Measurements from ENCODE around the gene MYO5B. TPM values are rescaled to one million over a fixed set of nuclear protein-coding genes. Genes with fewer than 3 reads are reported as not detected.
"Not testable (repeated sequence)": the region's sequence is repeated elsewhere in the genome, so short reads cannot be mapped to it uniquely, and the experiment has no call there.

MYO5B gene
- total RNA-seq, 1 donor from 2014 or later: 0.21 TPM

- no peak for DNase-seq (ENCODE audit: low spot score in 2 of 2)
- peaks cover 0 to 8% of the 10 kb centered on the region in 2 donors for H3K9me3 ChIP-seq
- no peaks in the 10 kb centered on the region for H3K27me3 ChIP-seq
- TF ChIP-seq CTCF (IDR thresholded peaks at IDR 0.05): no peak
- intact Hi-C loops (cut with DNase I): loop anchor here (5.0 to 10.0 kb wide), 7 partner anchors 455 to 1808 kb away; partner anchors contain the start of genes CFAP53, CTIF, MBD1 and MEX3C
- H3K27ac ChIP-seq: peak overlapping the region; percentile 94 to 98
- H3K4me1 ChIP-seq: peaks cover 7 to 10% of the 10 kb centered on the region in 2 donors
- no peaks in the 10 kb centered on the region for H3K36me3 ChIP-seq
- H3K4me3 ChIP-seq: peak overlapping the region; percentile 79
Measured at GRCh38 chr18:49812286-49813068, 382.5 kb downstream of the MYO5B start.

DNA sequence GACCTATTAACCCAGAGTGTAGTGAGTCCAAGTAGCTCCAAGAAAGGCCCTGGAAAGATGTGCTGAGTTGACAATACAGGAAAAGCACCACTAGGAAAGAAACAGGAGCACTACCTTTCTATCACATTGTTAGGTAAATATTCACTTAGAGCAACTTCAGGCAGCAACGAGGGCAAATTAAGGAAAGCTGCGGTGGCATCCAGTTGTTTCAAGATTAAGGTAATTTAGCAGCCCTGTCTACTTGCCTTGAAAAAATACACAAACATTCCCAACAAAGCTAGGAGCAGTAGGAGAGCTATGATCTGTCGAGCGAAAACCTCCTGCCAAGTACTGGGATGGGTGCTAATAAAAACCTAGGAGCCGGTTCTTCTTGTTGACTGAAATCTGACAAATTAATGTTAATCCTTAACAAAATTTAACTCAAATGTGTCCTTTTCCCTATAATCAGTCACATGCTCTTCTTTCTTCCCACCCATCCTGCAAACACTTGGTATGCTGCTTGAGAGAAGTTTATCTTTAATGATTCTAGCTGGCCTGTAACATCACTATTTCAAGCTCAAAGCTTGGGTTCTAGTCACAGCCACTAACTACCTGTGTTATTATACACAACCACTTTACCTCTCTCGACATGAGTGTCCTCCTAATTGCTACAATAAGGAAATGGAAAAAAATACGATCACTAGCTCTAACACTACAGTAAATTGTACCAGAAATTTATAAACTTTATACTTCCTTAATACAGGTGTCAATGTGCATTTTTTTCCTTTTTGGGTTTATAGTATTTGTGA is 383.6 kb downstream of the MYO5B start:
- no peak for TF ChIP-seq CTCF (IDR thresholded peaks at IDR 0.05)
- Histone ChIP-seq H3K4me1 (peaks cover 7 to 10% of the 10 kb centered on the region in 2 donors), H3K9me3 (peaks cover 0 to 8% of the 10 kb centered on the region in 2 donors), H3K36me3 (no peaks in the 10 kb centered on the region), H3K27ac (no peak overlapping the region), H3K4me3 (peak overlapping the region; percentile 8 to 79), H3K27me3 (no peaks in the 10 kb centered on the region)
- intact Hi-C loops (cut with DNase I): loop anchor here (5.0 to 10.0 kb wide), 7 partner anchors 456 to 1807 kb away; partner anchors contain the start of genes CFAP53, CTIF, MBD1 and MEX3C
- DNase-seq (ENCODE audit: low spot score in 2 of 2): no peak

DNA sequence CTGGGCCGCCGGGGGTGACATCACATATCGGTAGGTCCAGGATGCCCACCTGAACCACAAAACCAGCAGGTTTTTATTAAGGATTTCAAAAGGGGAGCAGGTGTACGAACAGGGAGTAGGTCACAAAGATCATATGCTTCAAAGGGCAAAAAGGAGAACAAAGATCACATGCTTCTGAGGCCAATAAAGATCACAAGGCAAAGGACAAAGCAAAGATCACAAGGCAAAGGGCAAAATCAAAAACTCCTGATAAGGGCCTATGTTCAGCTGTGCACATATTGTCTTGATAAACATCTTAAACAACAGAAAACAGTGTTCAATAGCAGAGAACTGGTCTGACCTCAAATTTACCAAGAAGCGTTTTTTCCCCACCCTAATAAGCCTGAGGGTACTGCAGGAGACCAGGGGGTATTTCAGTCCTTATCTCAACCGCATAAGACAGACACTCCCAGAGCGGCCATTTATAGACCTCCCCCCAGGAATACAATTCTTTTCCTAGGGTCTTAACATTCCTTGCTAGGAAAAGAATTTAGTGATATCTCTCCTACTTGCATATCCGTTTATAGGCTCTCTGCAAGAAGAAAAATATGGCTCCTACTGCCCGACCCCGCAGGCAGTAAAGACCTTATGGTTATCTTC is 386.3 kb downstream of the MYO5B start:
- DNase-seq (ENCODE audit: low spot score in 2 of 2); H3K9me3 ChIP-seq; H3K27me3 ChIP-seq; H3K4me3 ChIP-seq; H3K4me1 ChIP-seq; intact Hi-C loops (cut with DNase I); H3K36me3 ChIP-seq; H3K27ac ChIP-seq: not testable (repeated sequence)

DNA sequence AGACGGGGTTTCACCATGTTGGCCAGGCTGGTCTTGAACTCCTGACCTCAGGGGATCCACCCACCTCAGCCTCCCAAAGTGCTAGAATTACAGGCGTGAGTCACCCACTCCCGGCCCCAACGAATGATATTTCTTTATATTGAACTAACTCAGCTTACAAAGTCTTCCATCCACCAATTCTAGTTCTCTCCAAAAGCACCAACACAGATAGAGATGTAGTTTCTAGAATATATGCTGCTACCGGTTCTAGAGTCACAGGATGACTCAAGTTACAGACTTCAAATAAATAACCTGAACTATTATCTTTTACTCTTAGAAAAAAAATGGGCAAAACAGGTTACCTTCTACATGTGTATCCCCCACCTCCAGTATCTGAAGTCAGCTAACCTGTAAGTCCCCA is 390.9 kb downstream of the MYO5B start:
- no peaks in the 10 kb centered on the region for H3K27me3 ChIP-seq
- H3K4me3 ChIP-seq: no peak overlapping the region
- TF ChIP-seq CTCF (IDR thresholded peaks at IDR 0.05): no peak
- H3K36me3 ChIP-seq: peaks cover 10 to 17% of the 10 kb centered on the region in 2 donors
- no peak for DNase-seq (ENCODE audit: low spot score in 2 of 2)
- intact Hi-C loops (cut with DNase I): no loop called here
- no peaks in the 10 kb centered on the region for H3K4me1 ChIP-seq
- no peak overlapping the region for H3K27ac ChIP-seq
- peaks cover 0 to 5% of the 10 kb centered on the region in 2 donors for H3K9me3 ChIP-seq

DNA sequence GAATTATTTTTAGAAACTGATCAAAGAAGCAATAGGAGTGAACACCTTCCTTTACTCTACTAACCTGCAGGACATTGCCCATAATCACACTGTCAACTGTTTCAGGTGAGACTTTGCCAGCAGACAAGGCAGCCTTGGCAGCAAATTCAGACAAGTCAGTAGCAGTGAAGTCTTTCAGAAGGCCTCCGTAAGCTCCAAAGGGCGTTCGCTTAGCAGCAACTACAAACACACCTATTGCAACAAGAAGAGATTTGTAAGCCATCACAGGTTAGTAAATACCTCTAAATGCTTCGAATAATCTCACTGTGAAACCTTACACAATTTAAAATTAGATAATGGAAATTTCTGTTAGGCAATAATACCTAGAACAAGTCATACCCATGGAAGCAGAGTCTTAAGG is 392.3 kb downstream of the MYO5B start:
- DNase-seq (ENCODE audit: low spot score in 2 of 2): no peak
- intact Hi-C loops (cut with DNase I): no loop called here
- Histone ChIP-seq H3K27me3 (no peaks in the 10 kb centered on the region), H3K36me3 (peaks cover 14 to 17% of the 10 kb centered on the region in 2 donors), H3K9me3 (no peaks in the 10 kb centered on the region), H3K27ac (no peak overlapping the region), H3K4me1 (no peaks in the 10 kb centered on the region), H3K4me3 (no peak overlapping the region)
- no peak for TF ChIP-seq CTCF (IDR thresholded peaks at IDR 0.05)

GRCh38 chr18:49800491-49800890 is 394.5 kb downstream of the MYO5B start:
- intact Hi-C loops (cut with DNase I): not testable (repeated sequence)
- H3K36me3 ChIP-seq: peaks cover 27 to 34% of the 10 kb centered on the region in 2 donors

DNA sequence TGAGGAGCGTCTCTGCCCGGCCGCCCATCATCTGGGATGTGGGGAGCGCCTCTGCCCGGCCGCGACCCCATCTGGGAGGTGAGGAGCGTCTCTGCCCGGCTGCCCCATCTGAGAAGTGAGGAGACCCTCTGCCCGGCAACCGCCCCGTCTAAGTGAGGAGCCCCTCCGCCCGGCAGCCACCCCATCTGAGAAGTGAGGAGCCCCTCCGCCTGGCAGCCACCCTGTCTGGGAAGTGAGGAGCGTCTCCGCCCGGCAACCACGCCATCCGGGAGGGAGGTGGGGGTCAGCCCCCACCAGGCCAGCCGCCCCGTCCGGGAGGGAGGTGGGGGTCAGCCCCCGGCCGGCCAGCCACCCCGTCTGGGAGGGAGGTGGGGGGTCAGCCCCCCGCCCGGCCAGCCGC is 395.1 kb downstream of the MYO5B start:
- H3K4me3 ChIP-seq; H3K27ac ChIP-seq; H3K9me3 ChIP-seq; intact Hi-C loops (cut with DNase I); H3K27me3 ChIP-seq; H3K4me1 ChIP-seq; DNase-seq (ENCODE audit: low spot score in 2 of 2): not testable (repeated sequence)
- H3K36me3 ChIP-seq: peaks cover 29 to 38% of the 10 kb centered on the region in 2 donors

More at GRCh38 chr18:49800491-49800890, 394.5 kb downstream of the MYO5B start:
- H3K4me3 ChIP-seq; H3K27ac ChIP-seq; H3K9me3 ChIP-seq; H3K4me1 ChIP-seq; DNase-seq (ENCODE audit: low spot score in 2 of 2); H3K27me3 ChIP-seq: not testable (repeated sequence)

All from ascending aorta (tissue), 2 donors.